Measurements from ENCODE around the gene BGLAP.

The BGLAP gene

GRCh38 chr1:156221986-156222692 is 19.8 kb upstream of the BGLAP start:
- DNase-seq (ENCODE audit: extremely low read depth, low read depth): no peak

GRCh38 chr1:156225677-156226014 is 16.3 kb upstream of the BGLAP start:
- no peak overlapping the region for H3K4me3 ChIP-seq (replicated peaks; ENCODE audit: low read depth, low read length)
- no peak for TF ChIP-seq CTCF (IDR thresholded peaks at IDR 0.05; ENCODE audit: low read depth, low read length, missing control alignments)
- no peak for DNase-seq (ENCODE audit: extremely low read depth, low read depth)

More at GRCh38 chr1:156221986-156222692, 19.8 kb upstream of the BGLAP start:
- H3K4me3 ChIP-seq (replicated peaks; ENCODE audit: low read depth, low read length): no peak overlapping the region
- no peak for TF ChIP-seq CTCF (IDR thresholded peaks at IDR 0.05; ENCODE audit: low read depth, low read length, missing control alignments)

GRCh38 chr1:156226116-156226538 is 15.9 kb upstream of the BGLAP start:
- no peak for DNase-seq (ENCODE audit: extremely low read depth, low read depth)
- no peak overlapping the region for H3K4me3 ChIP-seq (replicated peaks; ENCODE audit: low read depth, low read length)
- no peak for TF ChIP-seq CTCF (IDR thresholded peaks at IDR 0.05; ENCODE audit: low read depth, low read length, missing control alignments)

GRCh38 chr1:156226782-156227181 is 15.2 kb upstream of the BGLAP start:
- H3K4me3 ChIP-seq (replicated peaks; ENCODE audit: low read depth, low read length): no peak overlapping the region
- no peak for TF ChIP-seq CTCF (IDR thresholded peaks at IDR 0.05; ENCODE audit: low read depth, low read length, missing control alignments)
- DNase-seq (ENCODE audit: extremely low read depth, low read depth): no peak

GRCh38 chr1:156228501-156228900 is 13.5 kb upstream of the BGLAP start:
- H3K4me3 ChIP-seq (replicated peaks; ENCODE audit: low read depth, low read length): no peak overlapping the region
- no peak for TF ChIP-seq CTCF (IDR thresholded peaks at IDR 0.05; ENCODE audit: low read depth, low read length, missing control alignments)
- DNase-seq (ENCODE audit: extremely low read depth, low read depth): no peak

GRCh38 chr1:156229809-156230472 is 12.0 kb upstream of the BGLAP start:
- no peak for DNase-seq (ENCODE audit: extremely low read depth, low read depth)
- H3K4me3 ChIP-seq (replicated peaks; ENCODE audit: low read depth, low read length): no peak overlapping the region
- TF ChIP-seq CTCF (IDR thresholded peaks at IDR 0.05; ENCODE audit: low read depth, low read length, missing control alignments): no peak
